ENCODE data around the gene RNF157.

DNA sequence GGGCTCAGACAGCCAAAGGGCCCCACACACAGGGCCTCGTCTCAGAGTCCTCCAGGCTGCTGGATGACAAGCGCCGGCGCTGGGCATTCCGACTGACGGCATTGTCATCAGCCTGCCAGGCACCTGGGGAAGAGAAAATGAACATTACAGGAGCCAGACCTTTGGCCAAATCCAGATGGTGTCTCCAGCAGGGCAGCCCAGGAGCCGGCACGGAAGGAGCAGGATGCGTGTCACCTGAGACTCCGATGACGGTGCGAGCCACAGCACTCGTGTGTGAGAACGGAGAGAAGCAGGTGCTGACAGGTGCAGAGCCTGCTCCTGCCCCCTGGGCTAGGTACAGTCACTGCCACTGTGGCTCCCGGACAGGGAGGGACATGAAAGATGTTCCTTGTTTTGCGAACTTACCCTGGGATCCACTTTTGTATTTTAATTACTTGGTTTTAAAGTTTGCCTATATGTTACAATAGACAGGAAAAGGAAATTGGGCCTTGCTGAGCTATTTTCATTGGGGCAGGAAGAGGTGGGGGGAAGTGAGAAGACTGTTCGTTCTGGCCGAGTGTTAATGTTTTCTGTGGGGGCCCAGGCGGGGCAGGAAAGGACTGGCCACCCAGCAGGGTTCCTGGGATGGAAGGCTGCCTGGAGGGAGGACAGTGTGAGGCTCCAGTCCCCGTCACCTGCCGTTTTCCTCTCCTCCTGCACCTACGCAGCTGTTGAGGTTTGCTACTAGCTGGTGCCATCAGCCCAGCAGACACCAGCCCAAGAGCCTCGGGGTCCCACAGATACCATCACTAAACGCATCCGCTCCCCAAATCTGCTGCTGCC is 94.9 kb downstream of the RNF157 start:
- TF ChIP-seq L3MBTL2 (conservative IDR thresholded peaks at IDR 0.05) (no peak), ZNF384 (IDR thresholded peaks at IDR 0.05) (no peak), TARDBP (IDR thresholded peaks at IDR 0.05) (no peak), ELF4 (IDR thresholded peaks at IDR 0.05) (no peak), FOXA1 (IDR thresholded peaks at IDR 0.05) (no peak), PKNOX1 (IDR thresholded peaks at IDR 0.05) (no peak)

Data from HEK293T (cell line).